ENCODE results near the gene CYBB.

- no peak for TF ChIP-seq POLR2AphosphoS5 (IDR thresholded peaks at IDR 0.05; ENCODE audit: low read depth, low read length)
- no peak for TF ChIP-seq POLR2A (IDR thresholded peaks at IDR 0.05; ENCODE audit: low read depth, low read length)
- TF ChIP-seq TAF1 (IDR thresholded peaks at IDR 0.05; ENCODE audit: borderline replicate concordance, low read depth, low read length) = no peak
Measured at GRCh38 chrX:37813570-37813969, 33.7 kb downstream of the CYBB start.
